ENCODE results near the gene TMEM218.

TMEM218 gene

DNA sequence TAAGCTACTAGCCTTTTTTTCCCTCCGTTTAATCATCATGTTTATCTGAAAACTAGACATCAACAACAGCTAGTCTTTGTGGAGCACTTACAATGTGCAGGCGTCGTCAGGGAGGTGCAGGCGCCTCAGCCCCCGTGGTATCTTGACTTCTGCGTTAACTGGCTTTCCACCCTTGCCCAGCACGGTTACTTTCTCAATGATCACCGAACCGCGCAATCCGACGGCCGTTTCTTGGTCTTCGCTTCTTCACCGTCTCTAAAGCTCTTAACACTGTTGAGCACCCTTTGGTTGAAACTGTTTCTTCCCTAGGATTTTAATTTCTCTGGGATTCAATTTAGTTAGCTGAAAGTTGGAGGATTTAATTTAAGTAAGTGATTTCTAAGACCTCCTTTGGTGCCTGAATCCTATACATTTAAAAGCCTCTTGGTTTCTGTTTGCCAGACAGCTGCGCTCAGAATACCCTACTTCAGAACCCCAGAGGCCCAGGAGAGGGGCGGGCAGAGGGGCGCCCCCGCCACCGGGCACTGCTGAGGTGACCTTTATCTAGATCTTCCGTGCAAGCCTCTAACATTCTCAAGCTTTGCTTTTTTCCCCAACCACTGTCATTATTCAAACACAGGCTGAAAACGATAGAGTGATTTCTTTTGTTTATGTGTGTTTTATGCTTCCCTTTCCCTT lies 18.0 kb upstream of the TMEM218 start:
- no peak for DNase-seq

DNA sequence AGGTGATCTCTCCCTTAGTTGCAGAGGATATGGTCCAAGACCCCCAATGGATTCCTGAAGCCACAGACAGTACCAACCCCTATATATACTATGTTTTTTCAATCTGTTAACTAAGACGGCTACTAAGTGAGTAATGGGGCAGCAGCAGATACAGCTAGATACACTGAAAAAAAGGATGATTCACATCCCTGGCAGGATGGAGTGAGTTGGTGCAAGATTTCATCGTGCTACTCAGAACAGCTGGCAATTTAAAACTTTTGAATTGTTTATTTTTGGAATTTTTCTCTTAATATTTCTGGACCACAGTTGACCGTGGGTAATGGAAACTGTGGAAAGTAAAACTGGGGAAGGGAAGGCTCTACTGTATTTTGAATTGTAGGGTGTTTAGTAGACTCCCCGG lies 17.0 kb upstream of the TMEM218 start:
- DNase-seq: no peak

DNA sequence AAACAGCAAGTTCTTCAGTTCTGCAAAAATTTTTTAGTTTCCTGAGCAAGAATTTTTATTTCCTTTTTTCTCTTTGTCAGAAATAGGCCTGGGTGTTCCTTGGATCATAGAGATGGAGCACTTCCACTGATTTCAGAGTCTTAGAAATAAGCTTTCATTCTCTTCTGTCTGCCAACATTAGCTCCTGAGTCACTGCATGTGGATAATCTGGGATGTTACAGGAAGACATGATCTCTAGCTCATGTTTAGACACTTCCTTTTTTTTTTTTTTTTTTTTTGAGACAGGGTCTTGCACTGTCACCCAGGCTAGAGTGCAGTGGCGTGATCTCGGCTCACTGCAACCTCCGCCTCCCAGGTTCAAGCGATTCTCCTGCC lies 13.2 kb upstream of the TMEM218 start:
- no peak for DNase-seq

DNA sequence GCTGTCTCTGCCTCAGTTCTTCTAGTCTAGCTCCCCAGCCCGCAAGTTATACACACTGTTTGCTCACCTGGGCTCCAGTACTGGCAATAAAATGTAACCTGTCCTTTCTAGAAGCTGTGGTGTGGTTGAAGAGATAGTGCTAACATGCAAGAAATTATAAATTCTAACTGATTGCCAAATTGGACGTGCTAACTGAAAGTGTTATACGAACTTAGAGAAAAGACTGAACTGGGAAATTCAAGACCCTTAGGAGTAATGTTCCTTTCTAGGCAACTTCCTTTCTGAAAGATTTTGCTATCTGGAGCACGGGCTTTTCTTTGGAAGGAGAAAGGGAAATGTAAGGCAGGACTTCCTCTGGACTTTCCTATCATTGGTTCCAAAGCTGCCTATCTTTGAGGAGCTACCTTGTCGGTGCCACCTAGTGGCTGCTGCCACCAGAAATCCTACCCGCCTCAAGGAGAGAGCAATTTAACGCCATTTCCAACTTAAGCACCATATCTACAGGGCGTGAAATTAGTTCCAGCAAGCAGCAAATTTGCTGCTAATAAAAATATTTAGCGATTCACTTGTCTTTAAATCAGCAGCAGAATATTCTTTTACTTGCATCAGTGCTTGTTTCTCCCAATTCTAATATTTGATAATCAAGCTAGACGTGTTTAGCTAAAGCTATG lies 12.7 kb upstream of the TMEM218 start:
- peak in 13 of 58 donors; percentile 3 to 23 (median 8) for DNase-seq

DNA sequence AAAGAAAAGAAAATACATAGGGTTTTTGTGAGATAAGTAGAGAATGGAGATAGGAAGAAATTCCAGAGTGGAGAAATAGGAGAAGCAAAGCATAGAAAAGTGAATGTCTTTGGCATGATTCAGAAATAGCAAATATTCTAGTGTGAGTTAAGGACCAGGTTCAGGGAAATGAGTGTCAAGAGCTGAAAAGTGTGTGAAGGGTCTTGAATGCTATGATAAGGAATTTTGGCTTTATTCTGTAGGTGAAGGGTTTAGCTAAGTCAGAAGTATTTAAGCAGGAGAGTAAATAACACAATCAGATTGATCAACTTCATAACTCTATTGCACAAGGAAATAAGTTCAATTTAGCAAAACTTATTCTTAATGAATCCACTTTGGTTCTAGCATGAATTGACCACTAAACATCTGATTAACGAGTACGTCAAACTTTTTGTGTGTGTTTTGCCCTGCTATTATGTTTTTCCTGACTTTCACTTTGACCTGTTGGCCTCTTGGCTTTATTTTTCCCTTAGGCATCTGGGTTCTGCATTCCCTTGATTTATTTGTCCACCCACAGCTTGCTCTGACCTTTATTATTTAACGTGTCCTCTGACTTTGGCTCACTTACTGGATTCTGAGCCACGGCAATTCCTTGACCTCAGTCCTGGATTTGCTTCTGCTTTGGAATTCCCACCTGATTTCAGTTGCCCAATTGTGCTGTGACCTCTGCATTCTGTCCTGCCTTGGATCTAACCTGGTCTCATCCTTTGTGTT lies 11.9 kb upstream of the TMEM218 start:
- DNase-seq: no peak

DNA sequence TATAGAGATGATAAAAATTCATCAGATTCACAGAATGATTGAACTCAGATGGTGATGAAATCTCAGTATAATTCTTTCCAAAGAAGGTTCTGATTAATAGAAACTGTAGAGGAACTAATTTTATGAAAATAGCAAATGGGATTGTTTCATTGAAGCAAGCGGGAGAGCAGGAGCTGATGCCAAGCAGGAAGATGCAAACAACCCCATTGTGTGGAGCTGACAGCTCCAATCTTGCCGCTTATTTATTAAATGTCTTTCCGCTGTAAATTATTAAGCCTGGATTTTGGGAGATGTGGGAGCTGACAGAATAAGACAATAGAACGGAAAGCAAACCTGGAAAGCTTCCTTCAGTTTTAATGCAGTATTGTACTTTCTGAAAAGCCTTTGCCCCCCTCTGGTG lies 6.0 kb upstream of the TMEM218 start:
- no peak for DNase-seq

DNA sequence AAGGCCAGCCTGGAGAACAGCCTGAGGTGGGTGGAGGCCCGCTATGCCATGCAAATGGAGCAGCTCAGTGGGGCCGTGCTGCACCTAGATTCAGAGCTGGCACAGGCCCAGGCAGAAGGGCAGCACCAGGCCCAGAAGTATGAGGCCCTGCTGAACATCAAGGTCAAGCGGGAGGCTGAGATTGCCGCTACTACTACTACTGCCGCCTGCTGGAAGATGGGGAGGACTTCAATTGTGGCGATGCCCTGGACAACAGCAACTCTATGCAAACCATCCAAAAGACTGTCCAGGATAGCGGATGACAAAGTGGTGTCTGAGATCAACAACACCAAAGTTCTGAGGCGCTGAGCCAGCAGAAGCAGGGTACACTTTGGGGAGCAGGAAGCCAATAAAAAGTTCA lies 3.1 kb upstream of the TMEM218 start:
- no peak for DNase-seq

DNA sequence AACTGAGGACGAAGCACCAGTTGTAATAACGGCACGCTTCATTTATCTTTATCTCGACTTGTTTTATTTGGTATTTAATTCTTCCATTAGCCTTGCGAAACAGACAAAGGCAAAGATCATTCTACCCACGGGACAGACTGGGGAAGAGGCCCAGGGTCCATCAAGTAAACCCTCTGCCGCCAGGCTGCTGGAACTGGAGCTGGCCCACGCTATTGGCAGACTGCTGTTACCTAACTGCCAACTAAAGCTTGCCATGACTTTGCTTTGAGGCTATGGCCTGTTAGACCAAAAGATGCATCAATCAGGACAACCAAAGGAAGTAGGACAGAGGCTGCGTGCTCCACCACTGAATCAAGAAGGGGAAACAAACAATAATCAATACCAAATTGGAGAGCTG lies 780 bp upstream of the TMEM218 start:
- no peak for DNase-seq

DNA sequence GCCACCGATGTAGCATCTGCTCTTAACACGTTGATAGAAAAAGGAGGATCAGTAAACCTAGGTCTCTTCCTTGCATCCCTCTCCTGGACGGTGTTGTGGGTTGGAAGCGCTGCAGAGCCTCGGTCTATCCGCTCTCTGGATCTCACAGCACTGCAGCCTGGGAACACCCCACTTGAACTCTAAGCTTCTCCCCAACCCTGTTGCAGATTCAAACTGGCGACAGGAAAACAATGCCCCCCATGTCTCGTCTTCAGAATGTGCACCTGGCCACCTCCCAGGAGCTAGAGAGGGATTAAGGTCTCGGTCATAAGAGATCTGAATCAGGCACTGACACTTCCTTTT lies 454 bp downstream of the TMEM218 start:
- peak in 3 of 58 donors; percentile 23 to 44 (median 41) for DNase-seq

DNA sequence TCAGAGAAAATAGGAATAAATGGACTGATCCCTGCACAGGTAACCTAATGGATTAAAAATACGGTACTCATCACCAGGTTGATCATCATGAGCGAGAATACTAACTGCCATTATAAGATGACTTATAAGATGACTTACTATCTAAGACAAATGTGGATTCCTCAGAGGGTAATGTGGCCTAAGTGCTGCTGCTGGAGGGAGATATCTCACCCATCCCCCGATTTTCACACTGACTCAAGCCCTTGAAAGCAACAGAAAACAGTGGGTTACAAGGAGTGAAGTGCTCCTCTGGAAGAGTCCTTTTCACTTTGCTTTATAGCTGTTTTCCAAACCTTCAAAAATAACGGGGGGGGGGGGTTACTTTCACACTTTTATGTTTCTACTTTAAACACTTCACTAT lies 920 bp downstream of the TMEM218 start:
- no peak for DNase-seq

DNA sequence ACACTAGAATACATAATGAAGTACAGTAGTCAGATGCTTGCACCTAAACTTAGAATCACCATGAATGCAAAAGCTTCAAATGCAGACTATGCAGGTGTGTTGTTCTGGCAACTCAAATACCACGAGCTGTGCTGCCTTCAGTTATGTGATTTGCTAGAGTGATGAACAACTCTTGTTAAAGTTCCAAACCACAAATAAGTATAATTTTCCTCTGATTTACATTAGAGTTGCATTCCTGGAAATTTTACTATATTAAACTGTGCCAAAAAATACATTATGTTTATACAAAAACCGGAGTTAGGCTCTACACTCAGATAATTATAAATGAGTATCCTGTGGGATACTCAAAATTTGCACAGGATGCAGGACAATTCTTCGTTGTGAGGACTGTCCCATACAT lies 3.0 kb downstream of the TMEM218 start:
- no peak for DNase-seq

DNA sequence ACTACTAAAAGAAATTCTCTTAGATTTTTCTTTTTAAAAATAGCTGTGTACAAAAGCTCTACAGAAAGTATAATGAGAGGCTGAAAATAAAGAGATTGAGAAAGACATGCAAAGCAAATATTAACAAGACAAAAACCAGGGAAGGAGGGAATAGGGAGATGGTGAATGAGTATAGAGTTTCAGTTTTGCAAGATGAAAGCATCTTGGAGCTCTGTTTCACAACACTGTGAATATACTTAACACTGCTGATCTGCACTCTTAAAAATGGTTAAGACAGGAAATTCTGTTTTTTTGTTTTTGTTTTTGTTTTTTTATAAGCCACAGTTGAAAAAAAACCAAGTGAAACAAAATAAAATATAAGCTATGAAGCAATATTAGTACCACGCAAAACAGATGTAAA lies 5.5 kb downstream of the TMEM218 start:
- DNase-seq: no peak

DNA sequence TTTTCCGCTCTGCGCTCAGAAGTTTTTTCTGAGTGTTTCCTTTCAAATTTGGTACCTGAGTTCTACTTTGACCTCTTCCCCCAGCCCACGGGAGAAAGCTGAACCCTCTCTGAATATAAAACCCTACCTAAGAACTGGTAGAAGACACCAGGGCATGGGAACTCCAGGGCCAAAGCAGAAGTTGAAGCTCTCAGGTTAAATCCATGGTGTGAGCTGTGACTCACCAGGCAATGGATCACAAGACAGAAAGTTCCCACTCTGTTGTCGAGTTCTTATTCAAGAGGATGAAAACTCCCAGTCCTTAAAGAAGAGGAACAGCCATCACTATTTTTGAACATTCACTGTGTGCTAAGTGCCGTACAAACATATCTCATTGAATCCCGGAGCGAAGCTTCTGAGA lies 8.9 kb downstream of the TMEM218 start:
- DNase-seq: no peak

DNA sequence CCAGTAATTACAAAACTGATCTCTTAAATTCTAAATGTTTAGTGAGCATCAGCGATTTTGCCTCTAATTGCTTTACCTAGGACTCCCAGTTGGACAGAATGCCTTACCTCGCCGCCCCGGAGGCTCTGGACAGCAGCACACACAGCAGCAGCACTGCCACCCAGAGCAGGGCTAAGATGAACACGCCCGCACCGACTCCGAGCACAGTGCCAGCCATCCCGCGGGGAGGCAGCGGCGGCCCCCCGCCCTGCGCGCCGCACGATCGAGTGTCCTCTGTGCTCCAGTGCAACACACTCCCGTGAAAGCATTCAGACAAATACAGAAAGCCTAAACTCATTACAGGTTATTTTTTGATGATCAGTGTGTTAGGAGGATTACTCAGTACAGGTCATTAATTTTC lies 9.4 kb downstream of the TMEM218 start:
- DNase-seq: no peak

DNA sequence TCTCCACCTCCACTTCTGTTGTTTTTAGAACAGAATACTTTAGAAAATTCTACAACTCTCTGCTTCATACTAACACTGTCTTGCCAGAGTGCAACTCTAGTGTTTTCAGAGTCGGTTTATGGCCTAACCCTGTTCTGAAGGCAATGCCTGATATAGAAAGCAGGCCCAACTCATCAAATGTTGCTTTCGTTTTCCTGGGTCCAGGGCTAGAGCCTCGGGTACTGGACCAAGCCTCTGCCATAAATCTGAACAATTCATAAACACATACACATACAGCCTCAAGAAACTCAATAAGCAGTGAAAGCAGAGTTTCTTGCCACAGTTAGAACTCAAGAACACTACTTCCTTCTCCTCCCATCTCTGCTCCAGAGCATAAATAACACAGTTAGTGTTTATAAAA lies 9.8 kb downstream of the TMEM218 start:
- DNase-seq: no peak

DNA sequence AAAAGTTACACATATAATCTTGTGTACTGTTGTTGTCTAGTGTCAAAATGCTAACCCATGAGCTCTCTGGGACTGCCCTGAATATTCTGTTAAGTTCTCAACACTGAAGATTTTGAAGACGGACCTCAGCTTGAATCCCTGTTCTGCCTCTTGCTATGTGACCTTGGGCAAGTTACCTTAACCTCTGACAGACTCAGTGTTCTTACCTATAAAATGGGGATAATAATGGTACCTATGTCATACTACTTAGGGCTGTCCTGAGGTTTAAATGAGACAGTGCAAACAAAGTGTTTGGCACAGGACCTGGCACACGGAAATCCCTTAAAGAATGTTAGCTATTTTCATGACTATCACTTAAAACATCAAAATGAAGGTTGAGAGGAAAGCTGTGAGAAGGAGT lies 11.3 kb downstream of the TMEM218 start:
- no peak for DNase-seq

DNA sequence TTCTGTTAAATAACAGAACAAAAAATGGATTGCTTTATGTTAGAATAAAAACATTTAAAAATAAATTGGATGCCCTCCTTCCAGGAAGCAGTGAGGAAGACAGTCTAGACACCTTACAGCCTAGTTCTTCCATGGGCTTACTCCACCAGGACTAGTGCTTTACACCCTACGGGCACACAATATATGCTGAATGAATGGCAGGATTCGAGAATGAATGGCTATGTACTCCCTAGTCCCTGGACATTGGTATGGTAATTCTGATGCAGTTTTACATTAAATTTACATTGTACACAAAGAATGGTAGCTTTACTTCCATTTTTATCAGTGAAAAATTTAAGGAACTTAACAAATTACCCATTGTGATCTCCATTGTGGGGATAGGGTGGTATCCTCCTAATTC lies 16.7 kb downstream of the TMEM218 start:
- no peak for DNase-seq

DNA sequence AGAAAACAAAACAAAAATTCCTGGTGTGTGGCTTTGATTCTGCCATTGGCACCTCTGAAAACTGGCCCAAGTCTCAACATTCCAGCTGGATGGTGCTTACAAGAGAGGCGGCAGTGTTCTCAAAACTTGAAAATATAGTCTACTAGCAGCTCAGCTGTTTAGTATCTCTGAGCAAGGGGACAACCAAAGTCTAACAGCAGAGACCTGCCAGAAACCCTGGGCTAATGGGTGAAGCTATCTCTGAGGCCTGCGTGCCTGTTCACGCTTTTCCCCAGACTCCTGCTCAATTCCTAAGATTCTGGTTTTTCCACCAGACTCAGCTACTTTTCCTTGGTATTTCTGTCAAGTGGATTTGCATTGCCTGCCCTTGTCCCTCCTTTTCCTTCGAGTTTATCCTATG lies 17.9 kb downstream of the TMEM218 start:
- no peak for DNase-seq

DNA sequence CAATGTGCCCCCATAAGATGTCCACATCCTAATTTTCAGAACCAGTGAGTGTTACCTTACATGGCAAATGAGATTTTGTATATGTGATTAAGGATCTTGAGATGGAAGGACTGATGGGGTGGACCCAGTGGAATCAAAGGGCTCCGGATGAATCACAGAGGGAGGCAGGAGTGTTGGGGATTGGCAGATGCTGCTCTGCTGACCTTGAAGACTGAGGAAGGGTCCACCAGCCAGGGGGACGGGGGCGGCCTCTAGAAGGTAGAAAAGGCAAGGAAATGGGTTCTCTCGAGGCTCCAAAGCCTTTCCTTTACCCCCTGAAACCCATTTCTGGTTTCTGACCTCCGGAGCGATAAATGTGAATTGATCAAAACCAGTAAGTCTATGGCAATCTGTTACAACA lies 18.8 kb downstream of the TMEM218 start:
- DNase-seq: no peak

DNA sequence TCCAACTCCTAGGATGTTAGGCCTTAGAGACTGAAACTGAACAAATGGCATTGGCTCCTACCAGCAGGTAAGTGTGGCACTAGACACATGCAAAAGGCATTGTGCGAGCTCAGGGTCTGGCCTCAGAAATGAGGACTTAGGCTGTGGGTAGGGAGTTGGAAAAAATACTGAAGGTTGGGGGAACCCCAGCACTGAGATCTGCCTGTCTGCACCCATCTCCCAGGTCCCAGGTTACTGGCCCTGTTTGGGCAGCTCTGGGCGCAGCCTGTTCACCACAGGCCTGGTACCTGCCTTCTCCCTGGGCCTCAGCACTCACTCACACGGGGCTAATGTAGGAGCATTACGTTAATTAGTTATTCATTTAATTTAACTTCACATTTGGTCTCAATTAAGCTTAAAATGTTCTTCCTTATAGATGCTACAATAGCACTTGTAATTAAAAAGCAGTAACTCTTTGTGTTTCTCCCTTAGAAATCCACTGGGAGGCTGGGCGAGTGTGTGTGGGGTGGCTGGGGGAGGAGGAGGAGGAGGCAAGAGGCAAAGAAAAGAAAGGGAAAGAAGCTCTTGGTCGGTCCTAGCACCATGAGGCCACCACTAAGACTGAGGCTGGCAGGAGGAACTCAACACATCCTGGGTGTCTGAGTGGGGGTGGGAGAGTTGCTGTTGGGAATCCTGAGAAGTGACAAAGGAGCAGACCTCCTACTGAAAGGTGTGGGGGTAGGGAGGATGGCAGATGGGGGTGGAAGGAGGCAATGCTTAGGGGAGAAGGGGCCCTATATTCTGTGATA lies 19.4 kb downstream of the TMEM218 start:
- DNase-seq: no peak

DNA sequence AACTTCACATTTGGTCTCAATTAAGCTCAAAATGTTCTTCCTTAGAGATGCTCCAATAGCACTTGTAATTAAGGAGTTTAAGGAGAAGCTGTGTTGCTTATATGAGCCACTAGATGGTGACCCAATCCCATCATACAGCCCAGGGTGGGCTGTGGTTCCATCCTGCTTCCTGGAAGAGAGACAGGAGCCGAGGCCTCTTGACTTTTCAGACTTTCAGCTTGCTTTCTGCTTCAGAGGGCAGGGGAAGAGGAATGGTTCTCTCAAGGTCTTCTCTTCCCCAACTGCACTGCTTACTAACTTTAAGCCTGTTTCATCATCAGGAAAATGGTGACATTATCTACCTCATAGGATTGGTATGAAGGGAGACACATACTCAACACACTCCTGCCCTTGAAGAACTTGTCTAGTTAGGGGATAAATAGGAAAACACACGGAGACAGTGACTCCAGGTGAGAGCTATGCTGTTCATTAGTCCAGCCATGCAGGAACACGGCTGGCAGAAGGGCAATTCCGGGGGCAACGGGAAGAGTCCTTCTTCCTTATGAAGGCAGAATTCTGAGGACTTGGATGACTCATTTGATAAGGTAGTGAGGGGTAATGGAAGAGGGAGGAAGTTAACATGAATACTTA lies 20.1 kb downstream of the TMEM218 start:
- peak in 18 of 58 donors; percentile 11 to 63 (median 28) for DNase-seq

DNA sequence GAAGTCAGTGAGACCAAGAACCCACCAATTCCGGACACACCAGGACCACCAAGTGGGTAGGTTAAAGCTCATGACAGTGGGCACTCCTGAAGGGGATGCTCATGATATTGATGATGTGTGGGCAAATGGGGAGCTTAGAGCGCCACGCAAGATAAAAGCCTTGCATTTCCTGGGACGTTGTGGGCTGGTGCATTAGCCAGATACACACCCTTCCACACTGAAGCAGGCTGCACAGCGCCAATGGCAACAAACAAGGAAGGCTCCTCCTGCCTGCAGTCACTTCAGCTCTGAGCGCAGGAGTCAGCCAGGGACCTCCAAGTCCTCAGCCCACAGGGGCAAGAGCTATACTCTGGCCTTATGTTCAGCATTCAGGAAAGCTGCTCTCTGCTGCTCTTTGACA lies 20.6 kb downstream of the TMEM218 start:
- DNase-seq: no peak
